C4-2B (cell line): Measurements from ENCODE around the gene SARDH.

Source experiments
- ZFX ChIP-seq: fragments of 450-650 bp; IDR thresholded peaks from 2 replicates; pipeline ENCODE4 v1.6.1; 2017
- TF ChIP-seq, protein P1 (sequence below): fragments of 450-650 bp; conservative IDR thresholded peaks from 2 replicates; pipeline ENCODE4 v1.5.1; 2017; ENCODE audit warnings: mild to moderate bottlenecking

DNA sequence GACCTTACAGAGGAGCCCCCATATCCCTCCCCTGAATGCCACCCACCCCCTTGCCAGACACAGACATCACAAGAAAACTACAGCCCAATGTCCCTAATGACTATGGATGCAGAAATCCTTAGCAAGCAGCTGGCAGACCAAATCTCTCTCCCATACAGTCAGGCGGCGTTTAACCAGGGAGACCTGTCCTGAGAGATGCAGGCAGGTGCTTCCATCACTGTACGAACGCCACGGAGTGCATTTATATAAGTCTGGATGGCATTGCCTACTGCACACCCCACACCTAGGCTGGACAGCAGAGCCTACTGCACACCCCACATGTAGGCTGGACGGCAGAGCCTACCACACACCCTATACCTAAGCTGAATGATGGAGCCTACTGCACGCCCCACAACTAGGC, 34.4 kb upstream of the SARDH start:
- TF ChIP-seq, protein P1, sequence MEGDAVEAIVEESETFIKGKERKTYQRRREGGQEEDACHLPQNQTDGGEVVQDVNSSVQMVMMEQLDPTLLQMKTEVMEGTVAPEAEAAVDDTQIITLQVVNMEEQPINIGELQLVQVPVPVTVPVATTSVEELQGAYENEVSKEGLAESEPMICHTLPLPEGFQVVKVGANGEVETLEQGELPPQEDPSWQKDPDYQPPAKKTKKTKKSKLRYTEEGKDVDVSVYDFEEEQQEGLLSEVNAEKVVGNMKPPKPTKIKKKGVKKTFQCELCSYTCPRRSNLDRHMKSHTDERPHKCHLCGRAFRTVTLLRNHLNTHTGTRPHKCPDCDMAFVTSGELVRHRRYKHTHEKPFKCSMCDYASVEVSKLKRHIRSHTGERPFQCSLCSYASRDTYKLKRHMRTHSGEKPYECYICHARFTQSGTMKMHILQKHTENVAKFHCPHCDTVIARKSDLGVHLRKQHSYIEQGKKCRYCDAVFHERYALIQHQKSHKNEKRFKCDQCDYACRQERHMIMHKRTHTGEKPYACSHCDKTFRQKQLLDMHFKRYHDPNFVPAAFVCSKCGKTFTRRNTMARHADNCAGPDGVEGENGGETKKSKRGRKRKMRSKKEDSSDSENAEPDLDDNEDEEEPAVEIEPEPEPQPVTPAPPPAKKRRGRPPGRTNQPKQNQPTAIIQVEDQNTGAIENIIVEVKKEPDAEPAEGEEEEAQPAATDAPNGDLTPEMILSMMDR: no peak
- TF ChIP-seq ZFX: no peak
